Smooth muscle cell of the brain vasculature (primary cell): ENCODE results near the gene PITPNM1.

Experiments
- DNase-seq: peaks from one replicate; pipeline ENCODE4 v3.0.0-alpha.2; 2012; ENCODE audit warnings: low read depth, low spot score

Gene PITPNM1

DNA sequence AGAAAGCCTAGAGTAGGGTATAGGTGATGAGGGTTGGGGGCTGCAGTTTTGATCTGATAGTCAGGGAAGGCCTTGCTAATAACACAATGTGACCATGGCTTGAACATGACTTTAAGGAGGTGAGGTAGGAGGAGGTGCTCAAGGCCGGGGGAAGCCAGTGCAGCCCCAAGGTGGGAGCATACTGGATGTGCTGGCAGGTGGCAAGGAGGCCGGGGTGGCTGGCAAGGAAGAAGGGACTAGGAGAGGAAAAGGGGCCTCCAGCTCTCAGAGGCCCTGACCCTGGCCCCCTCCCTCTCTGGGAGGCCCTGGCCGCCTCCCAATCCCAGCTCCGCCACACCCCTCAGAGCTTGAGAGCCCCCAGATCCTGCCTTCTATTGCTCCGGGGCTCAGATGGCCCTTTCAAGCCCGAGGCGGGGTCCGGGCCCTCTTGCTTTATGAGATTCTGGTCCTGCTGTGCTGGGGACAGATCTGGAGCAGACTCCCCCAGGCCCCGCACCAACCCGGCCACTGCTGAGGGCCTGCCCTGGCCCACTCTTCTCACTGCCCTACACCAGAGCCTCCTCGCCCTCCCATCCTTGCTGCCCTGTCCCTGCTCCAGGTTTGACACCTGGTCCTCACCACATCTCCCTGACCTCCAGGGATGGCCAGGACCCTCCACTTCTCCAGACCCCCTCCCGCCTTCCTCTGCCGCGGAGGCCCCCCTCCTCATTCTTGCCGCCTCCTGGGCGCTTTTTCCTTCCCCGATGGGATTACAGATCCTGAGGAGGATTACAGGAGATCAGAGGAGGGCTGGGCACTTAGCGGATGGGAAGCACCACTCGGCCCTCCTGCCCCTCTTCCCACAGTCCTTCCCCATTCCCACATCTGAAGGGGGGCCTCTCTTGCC is 1.8 kb downstream of the PITPNM1 start:
- no peak for DNase-seq

DNA sequence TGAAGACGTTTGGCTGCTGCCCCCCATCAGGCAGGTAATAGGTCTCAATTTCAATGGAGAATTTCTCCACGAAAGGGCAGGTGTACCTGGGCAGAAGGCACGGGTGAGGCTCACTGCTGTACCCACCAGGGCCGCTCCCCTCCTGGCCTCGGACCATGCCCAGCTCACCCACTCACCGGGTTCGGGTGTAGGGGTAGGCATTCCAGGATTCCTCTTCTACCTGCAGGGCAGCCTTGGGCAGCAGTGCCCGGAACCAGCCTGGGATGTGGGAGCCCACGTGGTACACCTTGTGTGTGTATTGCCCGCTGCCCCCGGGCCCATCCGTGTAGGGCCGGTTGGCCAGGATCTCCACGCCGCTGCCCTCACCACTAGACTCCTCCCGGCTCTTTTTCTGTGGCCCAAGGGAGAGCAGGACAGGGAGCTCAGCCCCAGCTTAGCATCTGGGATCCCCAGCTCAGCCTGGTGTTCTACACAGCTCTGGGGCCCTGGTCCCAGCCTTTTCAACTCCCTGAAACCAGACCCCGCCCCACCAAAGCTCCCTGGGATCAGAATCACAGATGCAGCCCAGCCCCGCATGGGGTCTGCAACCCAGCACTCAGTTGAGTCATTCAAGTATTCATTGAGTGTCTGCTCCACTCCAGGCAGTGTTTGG is 2.7 kb downstream of the PITPNM1 start:
- DNase-seq = no peak

- no peak for DNase-seq
Measured at GRCh38 chr11:67501854-67502253, 3.3 kb downstream of the PITPNM1 start.

DNA sequence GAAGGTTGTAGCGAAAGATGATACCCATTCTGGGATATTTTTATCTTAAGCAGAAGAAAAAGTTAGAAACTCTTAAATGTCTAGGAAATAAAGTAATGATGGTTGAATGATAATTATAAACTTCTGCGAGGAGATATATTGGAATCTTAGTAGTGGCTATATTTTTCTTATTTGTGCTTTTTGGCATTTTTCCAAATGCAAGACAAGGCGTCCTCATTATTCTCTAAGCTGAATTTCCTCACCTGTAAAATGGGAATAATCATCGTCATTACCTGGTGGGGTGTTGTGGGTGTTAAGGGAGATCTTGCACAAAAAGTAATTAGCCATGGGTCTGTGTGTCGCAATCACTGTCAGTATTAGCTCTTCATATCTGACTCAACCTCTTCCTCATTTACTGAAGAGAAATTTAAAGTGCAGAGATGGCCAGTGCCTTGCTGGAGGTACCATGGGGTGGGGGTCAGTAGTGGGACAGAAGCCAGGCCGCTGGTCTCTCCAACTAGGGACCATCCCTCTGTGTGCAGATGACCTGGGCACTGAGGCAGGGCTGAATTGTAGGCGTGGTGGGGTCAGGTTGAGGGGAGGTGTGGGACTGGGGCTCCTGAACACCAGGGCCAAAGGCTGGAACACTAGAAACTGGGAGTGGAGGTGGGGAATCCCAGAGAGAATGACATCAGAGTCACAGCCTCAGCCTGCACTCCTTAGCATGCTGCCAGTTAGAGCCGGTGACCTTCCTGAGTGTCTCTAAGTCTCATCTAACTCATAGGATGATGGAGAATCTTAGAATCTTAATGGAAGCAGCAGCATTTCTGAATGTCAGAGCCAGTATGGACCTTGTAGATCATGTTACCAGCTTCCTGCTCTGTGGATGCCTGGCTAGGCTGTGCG is 4.1 kb downstream of the PITPNM1 start:
- DNase-seq = no peak

DNA sequence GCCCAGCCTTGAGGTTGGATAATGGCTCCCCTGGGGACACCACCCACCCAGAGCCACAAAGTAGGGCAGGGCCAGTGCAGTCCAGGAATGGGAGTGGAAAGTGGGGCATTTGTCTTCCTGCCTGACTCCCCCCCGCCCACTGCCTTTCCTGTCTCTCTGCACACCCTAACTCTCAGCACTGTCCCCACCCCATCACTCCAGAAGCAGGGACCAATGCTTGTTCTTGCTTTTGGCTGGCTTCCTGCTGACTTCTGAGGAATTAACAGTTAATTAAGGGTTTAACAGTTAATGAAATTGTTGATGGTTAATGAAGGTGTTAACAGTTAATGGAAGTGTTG is 4.7 kb downstream of the PITPNM1 start:
- no peak for DNase-seq

DNA sequence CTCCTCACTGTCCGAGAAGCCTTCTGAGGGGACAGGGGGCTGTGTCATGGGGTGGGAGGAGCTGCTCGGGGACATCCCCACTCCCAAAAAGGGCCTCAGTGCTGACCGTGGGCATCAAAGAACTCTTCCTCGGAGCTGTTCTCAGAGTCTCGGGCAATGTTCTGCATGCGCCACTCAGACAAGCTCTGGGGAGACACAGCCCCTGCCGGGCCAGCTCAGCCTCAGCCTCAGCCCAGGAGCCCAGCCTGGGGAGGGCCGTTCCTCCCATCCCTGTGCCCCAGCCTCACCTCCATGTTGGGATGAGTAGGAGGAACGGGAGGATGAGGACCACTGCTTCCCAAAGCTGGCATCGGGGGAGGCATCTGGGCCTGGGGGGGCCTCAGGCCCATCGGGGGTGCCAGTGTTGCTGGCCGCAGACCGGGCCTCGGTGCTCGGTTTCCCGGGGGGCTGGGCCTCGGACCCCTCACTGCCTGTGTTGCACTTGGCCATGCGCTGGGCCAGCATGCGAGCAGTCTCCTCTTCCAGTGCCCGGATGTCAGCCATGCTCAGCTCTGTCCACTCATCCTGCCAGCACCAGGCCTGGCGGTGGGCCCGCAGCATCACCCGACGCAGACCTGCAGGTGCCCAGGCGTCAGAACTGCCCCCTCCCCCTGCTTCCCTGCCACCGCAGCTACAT is 5.2 kb downstream of the PITPNM1 start:
- DNase-seq = no peak

- no peak for DNase-seq
Measured at GRCh38 chr11:67498544-67498972, 6.6 kb downstream of the PITPNM1 start.

DNA sequence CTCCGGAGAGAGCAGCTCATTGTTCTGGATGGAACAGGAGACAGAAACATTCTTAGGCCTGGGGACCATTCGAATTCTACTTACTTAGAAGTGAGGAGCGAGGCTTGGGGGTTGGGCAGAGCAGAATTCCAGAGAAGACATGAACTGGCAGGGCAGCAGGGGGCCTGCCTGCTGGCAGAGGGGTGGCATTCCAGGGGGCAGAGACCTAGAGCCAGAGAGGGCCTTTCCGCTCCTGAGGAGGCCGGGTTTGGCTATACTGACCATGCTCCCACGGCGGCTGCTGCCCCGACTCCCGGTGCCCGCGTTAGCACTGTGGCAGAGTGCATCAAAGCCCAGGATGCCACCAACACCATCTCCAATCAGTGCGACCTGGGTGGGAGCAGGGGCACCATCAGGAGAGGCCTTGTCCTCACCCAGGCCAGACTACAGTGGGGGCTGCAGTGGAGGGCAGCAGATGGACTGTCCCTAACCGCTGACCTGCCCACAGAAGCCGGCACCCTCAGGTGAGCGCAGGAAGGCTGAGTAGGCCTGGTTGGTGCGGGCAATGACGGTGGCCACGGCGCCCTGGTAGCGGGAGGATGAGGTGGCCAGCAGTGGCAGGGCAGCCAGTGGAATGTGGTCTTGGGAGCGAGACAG is 7.4 kb downstream of the PITPNM1 start:
- DNase-seq = no peak

DNA sequence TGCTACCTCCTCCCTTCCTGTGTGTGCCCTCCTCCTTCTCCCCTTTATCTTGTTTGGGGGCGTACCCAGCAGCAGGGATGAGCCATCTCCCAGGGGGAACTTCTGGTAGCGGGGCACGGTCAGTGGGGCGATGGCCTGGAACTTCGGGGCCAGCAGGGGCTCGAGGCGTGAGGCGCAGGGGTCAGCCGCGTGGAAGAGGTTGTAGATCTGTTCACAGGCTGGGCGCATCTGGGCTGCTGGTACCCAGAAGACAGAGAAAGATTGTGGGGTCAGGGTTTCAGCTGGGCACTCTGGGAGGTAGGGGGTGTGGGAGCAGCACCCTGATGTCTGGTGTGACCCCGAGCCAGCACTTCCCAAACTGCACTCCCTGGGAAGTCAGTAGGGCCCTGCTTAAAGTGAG is 9.1 kb downstream of the PITPNM1 start:
- DNase-seq = no peak

DNA sequence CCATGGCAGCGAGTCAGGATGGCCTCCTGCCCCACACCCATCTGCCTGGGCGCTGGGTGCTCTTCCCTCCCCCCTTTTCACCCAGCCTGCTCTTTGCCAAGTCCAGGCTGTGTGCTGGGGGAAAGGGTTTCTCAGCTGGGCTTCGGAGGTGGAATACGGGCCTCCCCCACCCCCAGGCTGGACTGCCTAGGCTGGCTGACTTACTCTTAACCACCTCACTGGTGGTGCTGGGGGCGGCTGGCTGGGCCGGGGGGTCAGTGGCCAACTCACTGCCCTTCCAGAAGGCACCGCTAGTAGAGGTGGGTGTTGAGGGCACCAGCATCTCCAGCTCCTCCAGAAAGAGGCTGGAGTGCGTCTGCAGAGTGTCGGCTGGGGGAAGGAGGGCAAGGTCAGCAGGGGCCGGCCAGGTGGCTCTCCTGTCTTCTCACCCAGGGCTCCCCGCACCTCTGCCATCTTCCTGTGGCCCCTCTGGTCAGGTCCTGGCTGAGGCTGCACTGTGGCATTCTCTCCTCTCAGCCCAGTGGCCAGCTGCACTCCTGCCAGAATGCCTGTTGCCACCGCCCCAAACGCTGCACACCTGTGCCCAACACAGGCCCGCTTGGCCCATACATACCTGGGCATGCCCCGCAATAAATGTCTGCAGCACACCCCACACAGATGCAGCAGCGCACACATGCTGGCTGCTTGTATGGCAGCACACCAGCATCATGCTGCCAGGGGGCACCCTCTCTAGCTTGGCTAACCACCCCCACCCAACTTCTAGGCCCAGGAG is 9.7 kb downstream of the PITPNM1 start:
- no peak for DNase-seq

DNA sequence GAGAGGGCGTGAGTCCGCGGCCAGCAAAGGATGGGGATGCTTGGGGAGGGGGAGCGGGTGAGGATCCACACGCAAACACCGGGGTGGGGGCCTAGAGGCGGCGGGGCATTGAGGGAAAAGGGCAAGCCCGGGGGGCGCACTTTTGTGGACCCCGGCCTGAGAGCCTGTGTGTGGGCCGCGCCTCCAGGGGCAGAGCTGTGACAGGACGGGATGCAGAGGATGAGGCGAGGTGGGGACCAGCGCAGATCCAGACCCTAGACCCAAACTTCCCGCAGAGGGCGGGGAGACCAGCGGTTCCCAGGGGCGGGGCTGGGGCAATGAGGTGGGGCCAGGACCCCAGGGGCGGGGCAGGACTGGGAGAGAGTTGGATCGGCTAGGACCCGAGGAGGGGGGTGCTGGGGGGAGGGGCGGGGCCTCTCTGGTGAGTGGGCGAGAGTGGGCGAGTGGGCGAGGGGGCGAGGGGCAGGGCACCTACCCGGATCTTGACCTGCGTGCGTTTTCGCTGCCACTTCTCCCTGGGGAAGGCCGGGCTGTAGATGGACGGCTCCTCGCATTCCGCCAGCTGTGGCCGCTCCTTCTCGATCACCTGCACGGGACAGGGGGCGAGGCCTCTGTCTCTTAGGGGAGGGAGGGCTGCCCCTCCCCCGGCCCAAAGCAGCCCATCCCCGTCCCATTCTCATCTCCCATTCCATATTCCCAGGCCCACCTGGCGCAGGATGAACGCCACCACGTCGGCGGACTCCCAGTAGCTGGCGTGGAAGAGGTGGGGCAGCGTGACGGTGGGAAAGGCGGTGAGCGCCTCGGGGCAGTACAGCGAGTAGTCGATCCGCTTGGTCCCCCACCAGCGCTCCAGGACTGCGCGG is 10.6 kb downstream of the PITPNM1 start:
- no peak for DNase-seq

DNA sequence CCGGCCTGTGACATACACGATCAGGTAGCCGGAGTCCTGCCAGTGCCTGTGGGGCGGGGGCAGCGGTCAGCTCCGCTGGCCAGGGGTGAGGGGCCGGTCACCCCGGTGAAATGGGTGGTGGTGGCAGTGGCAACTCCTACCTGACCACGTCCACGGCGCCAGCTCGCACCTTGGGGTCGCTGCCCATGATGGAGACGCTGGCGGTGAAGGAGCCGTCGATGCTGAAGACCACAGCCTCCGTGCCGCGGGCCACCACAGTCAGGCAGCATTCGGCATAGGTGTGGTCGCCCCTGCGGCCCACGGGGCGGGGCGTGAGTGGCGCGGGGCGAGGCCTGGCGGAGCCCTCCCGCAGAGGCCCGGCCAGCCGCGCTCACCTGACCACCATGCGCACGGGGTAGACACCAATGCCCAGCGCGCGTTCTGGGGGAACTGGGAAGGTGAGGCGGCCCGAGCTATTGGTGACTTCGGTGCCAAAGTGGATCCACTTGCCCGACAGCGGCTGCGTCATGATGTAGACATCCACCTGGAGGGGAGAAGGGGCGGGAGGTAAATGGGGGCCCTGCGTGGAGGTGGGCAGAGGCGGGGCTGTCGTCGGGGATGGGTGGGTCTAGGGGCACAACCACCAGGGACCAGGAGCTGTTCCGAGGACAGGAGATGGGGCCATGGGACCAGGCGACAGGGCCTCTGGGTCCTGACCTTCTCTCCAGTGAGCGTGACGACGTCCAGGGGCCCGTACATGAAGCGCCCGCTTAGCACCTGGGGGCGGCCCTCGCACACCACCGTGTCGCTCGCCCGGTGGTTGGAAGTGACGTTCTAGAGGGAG is 11.4 kb downstream of the PITPNM1 start:
- DNase-seq = no peak

- DNase-seq = no peak
Measured at GRCh38 chr11:67492801-67493547, 12.2 kb downstream of the PITPNM1 start.

DNA sequence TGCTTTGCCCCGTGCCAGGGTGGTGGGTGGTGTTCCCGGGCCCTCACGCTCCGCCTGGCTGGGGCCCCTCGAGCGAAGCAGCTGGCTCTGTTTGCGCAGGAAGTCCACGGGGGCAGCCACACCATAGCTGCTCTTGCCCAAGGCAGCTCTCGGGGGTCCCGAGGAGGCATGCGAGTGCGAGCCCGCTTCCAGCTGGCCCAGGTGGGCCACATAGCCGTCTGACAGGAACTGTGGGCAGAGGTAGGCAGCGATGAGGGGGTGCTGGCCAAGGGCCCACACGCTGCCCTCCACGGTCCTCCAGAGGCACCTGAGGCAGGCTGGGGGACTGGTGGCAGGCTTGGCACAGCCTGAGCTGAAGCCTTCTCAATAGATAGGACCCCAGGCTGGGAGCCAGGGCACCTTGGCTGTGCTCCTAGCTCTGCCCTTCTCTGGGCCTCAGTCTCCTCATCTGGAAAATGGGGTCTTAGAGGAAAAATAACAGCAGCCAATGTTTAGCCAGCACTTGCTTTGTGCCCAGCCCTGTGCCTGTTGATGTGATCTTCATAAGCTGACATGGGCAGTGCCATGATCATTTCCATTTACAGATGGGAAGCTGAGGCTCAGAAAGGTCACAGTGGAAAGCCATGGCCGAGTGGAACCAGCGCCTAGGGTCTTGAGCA is 13.0 kb downstream of the PITPNM1 start:
- DNase-seq = no peak

DNA sequence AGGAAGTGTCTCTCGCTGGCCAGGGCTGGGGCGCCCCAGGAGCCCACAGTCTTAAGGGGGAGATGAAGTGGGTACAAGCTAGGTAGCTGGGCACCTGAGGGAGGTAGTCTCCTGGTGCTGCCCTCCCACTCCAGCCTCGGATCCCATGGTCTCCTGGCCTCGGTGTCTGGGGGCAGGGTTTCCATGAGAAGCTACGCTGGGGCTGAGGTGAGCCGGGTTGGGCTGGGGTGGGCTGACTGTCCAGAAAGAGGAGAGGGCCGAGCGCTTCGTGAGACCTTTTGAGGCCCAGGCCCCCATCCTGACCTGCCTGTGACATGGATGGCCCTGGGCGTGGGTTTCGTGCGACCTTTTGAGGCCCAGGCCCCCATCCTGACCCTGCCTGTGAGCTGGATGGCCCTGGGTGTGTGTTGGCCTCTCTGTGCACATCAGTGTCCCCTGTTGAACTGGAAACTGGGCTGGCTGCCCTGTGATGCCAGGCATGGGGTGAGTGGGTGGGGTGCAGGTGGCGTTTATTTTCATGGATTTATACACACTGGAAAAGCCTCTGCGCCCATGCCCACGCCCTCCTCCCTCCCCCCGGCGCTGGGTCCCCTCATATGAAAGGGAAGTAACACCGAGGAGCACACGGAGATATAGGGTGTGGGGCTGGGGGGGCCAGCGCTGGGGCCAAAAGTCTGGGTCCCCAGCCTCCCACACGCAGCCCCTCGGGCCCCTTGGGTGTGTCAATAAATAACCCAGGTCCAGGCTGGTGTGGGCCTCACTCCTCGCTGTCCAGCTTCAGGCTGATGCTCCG is 13.7 kb downstream of the PITPNM1 start:
- no peak for DNase-seq

- DNase-seq = no peak
Measured at GRCh38 chr11:67490727-67491065, 14.5 kb downstream of the PITPNM1 start.
